ENCODE measurements around the gene CORO2B. TPM values are rescaled to one million over a fixed set of nuclear protein-coding genes. Genes with fewer than 3 reads are reported as not detected.

The CORO2B gene
- total and polyA plus RNA-seq, 4 donors: 2.4 to 12.5 (median 4.3) TPM

DNA sequence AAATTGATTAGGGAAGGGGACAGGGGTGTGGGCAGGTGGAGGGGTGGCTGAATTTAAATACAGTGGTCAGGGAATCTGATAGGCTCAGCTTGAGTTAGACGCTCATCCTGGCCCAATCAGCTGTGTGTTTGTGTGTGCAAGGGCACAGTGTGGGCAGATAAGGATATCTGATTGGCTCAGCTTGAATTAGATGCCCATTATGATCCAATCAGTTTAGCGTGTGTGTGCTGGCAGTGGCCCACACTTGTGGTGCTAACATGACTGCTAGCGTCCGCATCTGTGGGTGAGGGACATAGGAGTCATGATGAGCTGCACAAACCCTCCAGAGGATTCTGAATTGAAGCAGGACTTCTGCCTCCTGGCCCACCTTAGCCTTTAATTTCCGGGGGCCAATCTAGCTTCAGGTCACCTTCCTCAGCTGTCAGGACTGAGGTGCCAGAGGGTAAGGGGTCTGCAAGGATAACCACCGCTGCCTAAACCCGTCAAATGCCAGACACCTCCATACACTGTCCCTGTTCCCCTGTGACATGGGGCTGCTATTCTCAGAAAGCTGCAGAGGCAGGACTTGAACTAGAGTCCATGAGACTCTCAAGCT lies 97.3 kb downstream of the CORO2B start:
- DNase-seq (no peak), ATAC-seq (ENCODE audit: insufficient read depth, low FRiP score) (no peak)
- Histone ChIP-seq H3K4me1 (ENCODE audit: control insufficient read depth in 5 of 5, insufficient read depth in 5 of 5, low read length in 5 of 5) (peaks cover 0 to 9% (median 0%) of the 10 kb centered on the region in 5 donors), H3K9me3 (ENCODE audit: control insufficient read depth in 4 of 4, insufficient read depth in 3 of 4, low read length in 3 of 4) (no peaks in the 10 kb centered on the region), H3K9ac (ENCODE audit: insufficient read depth in 1 of 2, low read length in 2 of 2) (no peak overlapping the region), H3K27ac (ENCODE audit: low read depth in 1 of 2, low read length in 1 of 2) (no peak overlapping the region), H3K36me3 (ENCODE audit: control insufficient read depth in 4 of 4, insufficient read depth in 4 of 4, low read length in 4 of 4) (peaks cover 0 to 5% (median 0%) of the 10 kb centered on the region in 4 donors), H3K27me3 (ENCODE audit: control insufficient read depth in 3 of 3, insufficient read depth in 3 of 3, low read length in 2 of 3) (no peaks in the 10 kb centered on the region), H3K4me3 (no peak overlapping the region)
- no peak for TF ChIP-seq CTCF (IDR thresholded peaks at IDR 0.05; ENCODE audit: control extremely low read depth, extremely low read depth)
- 89 to 90% methylated on average over 7 of the region's 7 CpGs for WGBS, 2 donors

DNA sequence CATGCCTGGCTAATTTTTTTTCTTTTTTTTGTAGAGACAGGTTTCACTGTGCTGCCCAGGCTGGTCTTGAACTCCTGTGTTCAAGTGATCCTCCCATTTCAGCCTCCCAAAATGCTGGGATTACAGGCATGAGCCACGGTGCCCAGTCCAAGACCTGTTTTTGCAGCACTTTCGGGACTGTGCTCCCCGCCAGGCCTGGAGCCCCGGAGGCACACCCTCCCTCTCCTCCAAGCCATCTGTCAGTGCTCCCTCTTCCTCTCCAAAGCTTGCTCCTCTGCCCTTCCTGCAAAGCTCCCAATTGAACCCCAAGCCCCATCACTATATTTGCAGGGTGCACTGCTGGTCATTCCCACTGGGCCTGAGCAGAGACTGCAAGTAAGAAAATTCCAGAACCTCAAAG lies 98.1 kb downstream of the CORO2B start:
- 90 to 95% methylated on average over 4 of the region's 4 CpGs for WGBS, 2 donors
- Histone ChIP-seq H3K4me3 (no peak overlapping the region), H3K4me1 (ENCODE audit: control insufficient read depth in 5 of 5, insufficient read depth in 5 of 5, low read length in 5 of 5) (peaks cover 0 to 8% (median 0%) of the 10 kb centered on the region in 5 donors), H3K36me3 (ENCODE audit: control insufficient read depth in 4 of 4, insufficient read depth in 4 of 4, low read length in 4 of 4) (no peaks in the 10 kb centered on the region), H3K9ac (ENCODE audit: insufficient read depth in 1 of 2, low read length in 2 of 2) (no peak overlapping the region), H3K27me3 (ENCODE audit: control insufficient read depth in 3 of 3, insufficient read depth in 3 of 3, low read length in 2 of 3) (no peaks in the 10 kb centered on the region), H3K9me3 (ENCODE audit: control insufficient read depth in 4 of 4, insufficient read depth in 3 of 4, low read length in 3 of 4) (no peaks in the 10 kb centered on the region), H3K27ac (ENCODE audit: low read depth in 1 of 2, low read length in 1 of 2) (no peak overlapping the region)
- ATAC-seq (ENCODE audit: insufficient read depth, low FRiP score) (no peak), DNase-seq (no peak)
- TF ChIP-seq CTCF (IDR thresholded peaks at IDR 0.05; ENCODE audit: control extremely low read depth, extremely low read depth): no peak

- H3K36me3 ChIP-seq (ENCODE audit: control insufficient read depth in 4 of 4, insufficient read depth in 4 of 4, low read length in 4 of 4): no peaks in the 10 kb centered on the region
- 90 to 91% methylated on average over 3 of the region's 3 CpGs for WGBS, 2 donors
- no peak for DNase-seq
These were observed 99.2 kb downstream of the CORO2B start for GRCh38 chr15:68677996-68678395.

More at GRCh38 chr15:68677996-68678395, 99.2 kb downstream of the CORO2B start:
- Histone ChIP-seq H3K9me3 (ENCODE audit: control insufficient read depth in 4 of 4, insufficient read depth in 3 of 4, low read length in 3 of 4) (no peaks in the 10 kb centered on the region), H3K27ac (ENCODE audit: low read depth in 1 of 2, low read length in 1 of 2) (no peak overlapping the region), H3K27me3 (ENCODE audit: control insufficient read depth in 3 of 3, insufficient read depth in 3 of 3, low read length in 2 of 3) (no peaks in the 10 kb centered on the region), H3K4me1 (ENCODE audit: control insufficient read depth in 5 of 5, insufficient read depth in 5 of 5, low read length in 5 of 5) (peaks cover 0 to 8% (median 0%) of the 10 kb centered on the region in 5 donors), H3K9ac (ENCODE audit: insufficient read depth in 1 of 2, low read length in 2 of 2) (no peak overlapping the region), H3K4me3 (no peak overlapping the region)
- TF ChIP-seq CTCF (IDR thresholded peaks at IDR 0.05; ENCODE audit: control extremely low read depth, extremely low read depth): no peak
- ATAC-seq (ENCODE audit: insufficient read depth, low FRiP score): no peak
